ENCODE data around the gene HLCS.

The HLCS gene

GRCh38 chr21:36776981-36777617 is 189.4 kb downstream of the HLCS start:
- no peak for DNase-seq (ENCODE audit: low read depth in 2 of 2)

DNA sequence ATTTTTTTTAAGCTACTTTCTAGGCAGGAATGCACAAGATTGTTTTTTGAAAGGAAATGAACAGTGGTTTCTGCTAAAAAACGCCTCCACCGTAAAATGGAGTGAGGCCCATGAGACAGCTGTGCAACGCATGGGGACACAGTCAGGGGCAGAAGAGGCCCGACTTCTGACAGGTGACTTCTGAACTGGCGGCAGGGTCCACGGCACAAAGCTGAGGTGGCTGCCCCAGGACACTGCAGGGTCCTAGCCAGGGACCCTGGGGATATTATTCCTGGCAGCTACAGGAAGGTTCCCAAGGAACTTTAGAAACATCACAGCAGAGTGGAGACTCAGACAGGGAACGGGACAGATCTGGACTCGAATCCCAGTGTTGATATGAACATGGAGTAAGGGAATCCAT is 192.5 kb downstream of the HLCS start:
- no peak for DNase-seq (ENCODE audit: low read depth in 2 of 2)

- no peak for DNase-seq (ENCODE audit: low read depth in 2 of 2)
Measured at GRCh38 chr21:36773117-36773516, 193.4 kb downstream of the HLCS start.

DNA sequence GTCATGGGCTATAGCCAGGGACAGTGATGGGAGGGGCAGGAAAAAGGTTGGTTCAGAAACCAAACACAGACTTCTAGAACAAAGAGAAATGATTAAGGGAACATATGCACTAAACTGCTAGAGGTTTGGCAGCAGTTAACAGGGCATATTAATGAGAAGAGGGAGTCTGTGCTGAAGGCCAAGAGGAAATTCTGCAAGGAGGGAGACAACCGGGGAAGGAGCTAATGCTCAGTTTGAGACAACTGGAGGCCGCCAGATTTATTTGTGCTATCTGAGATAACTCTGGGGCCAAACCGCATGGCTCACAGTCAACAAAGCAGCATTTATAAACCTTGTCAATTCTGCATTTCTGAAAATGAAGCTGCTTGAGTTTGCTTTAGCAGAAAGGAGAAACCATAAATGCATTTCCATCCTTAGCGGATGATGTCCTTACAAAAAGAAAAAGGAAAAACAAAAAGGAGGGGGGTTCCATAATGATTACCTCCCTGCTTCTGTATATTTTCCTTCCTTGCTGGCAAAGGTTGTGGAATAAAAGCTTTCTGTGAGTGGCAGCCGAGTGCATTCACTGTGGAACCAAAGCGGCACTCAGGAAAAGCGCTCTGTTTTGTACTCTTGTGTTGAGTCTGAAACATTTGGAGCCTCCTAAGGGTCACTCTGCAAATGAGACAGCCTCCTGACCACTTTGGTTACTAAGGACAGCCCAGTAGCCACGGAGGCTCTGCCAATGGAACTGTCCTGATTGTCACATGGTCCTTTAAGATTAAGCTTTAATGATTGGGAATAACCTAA is 197.2 kb downstream of the HLCS start:
- no peak for DNase-seq (ENCODE audit: low read depth in 2 of 2)

DNA sequence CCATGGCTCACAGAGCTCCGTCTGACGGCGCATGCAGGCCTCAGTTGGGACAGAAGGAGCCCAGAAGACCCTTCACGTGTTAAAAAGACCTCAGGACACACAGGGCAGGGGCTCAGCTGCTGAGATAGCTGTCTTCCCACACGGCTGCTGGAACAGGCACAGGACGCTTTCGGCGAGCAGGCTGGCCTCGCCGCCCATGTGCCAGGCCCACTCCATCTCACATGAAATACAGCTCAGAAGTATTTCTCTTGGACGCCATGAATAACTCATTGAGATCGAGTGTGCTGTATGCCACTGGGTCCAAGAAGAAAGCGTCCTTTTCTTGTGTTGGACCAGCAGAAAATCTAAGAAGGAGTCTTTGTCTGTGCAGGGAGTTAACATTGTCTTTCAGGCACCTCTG is 198.0 kb downstream of the HLCS start:
- DNase-seq (ENCODE audit: low read depth in 2 of 2) = no peak

DNA sequence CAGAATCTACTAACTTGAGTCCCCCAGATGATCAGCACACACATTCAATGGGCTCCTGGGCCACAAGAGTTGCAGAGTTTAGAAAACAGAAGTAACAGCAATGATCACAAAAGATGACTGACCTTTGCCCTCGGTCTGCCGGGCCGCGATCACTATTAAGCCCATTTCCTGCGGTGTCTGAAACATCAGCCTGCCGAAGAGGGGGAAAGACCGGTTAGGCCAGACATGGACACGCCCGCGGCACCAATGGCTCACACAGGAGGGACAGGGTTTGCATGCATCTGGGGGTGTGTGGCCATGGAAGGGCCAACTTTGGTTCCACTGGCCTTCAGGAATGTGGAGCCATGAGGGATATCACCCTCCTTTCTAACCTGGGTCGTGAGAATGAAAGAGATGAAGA is 199.4 kb downstream of the HLCS start:
- no peak for DNase-seq (ENCODE audit: low read depth in 2 of 2)

- no peak for DNase-seq (ENCODE audit: low read depth in 2 of 2)
Measured at GRCh38 chr21:36766511-36766910, 200.0 kb downstream of the HLCS start.

GRCh38 chr21:36765229-36765628 is 201.2 kb downstream of the HLCS start:
- no peak for DNase-seq (ENCODE audit: low read depth in 2 of 2)

DNA sequence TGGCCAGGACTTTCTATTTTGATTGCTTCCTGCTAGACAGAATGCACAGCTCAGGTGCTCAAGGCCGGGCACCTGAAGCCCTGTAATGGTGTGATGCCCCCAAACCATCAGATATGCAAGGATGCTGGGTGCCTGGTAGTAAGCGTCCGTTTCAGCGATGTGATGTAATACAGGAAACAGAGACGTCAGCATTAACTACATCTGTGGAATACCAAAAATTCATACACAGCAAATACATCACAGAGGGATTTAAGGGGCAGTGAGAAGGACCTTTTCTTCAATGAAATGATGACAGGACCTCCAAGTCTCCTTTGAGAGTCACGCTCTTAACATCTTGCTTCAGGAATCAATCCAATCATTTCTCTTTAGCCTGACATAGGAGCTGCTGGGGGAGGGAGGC is 203.2 kb downstream of the HLCS start:
- DNase-seq (ENCODE audit: low read depth in 2 of 2) = no peak

- DNase-seq (ENCODE audit: low read depth in 2 of 2) = no peak
Measured at GRCh38 chr21:36762642-36763041, 203.8 kb downstream of the HLCS start.

- DNase-seq (ENCODE audit: low read depth in 2 of 2) = no peak
Measured at GRCh38 chr21:36761685-36762084, 204.8 kb downstream of the HLCS start.

GRCh38 chr21:36759348-36760083 is 207.0 kb downstream of the HLCS start:
- no peak for DNase-seq (ENCODE audit: low read depth in 2 of 2)

GRCh38 chr21:36757196-36757595 is 209.3 kb downstream of the HLCS start:
- no peak for DNase-seq (ENCODE audit: low read depth in 2 of 2)

DNA sequence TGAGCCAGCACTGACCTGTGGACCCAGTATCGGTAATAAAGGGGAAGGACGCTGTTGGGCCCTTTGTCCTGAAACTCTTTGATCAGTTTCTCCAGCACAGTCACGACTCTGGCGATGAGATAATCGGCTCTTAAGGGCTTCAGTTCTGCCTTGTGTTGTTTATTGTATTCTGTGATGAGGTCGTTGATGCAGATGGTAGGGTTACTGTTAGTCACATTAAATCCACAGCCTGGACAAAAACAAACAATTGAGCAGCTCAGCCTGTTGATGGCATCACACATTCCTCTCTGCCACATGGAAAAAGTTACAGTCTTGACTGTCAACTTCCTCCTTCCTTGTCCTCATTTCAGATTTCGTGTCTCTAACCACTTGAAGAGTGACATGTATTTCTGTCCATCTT is 209.9 kb downstream of the HLCS start:
- DNase-seq (ENCODE audit: low read depth in 2 of 2) = no peak

GRCh38 chr21:36754241-36754898 is 212.1 kb downstream of the HLCS start:
- no peak for DNase-seq (ENCODE audit: low read depth in 2 of 2)

DNA sequence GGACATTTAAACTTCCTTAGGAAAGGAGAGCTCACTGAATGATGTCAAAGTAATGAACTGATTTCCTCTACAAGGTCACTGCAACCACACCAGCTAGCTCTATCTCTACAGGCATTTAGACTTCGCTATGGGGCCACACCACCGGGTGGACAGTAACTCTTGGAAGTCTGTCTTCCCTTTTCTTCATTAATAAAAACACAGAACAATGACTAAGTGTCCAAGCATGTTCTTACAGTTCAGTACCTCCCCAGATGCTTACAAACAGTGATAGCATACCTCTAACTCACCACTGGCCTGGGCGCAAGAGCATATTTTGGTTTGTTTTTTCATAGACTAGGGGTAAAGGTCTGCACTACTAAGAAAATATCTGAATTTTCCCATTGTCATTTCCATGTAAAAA is 212.9 kb downstream of the HLCS start:
- no peak for DNase-seq (ENCODE audit: low read depth in 2 of 2)

GRCh38 chr21:36751383-36751782 is 215.1 kb downstream of the HLCS start:
- DNase-seq (ENCODE audit: low read depth in 2 of 2) = no peak

DNA sequence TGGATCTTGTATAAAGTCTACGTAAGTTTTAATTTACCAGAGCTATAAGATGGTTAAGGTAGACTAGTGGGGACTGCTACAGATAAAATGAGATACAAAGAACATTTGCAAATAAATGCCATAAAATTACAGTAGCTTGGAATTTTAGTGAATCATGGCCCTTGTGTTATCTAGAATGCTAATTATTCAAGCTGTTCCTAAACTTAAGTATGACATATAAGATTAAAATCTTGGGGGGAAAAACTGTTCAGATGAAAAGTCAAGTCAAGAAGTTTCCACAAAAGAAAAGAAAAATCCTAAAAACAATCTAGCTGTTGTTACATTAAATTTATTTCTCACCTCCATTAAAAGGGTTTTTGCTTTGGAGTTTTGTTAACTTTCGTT is 215.9 kb downstream of the HLCS start:
- no peak for DNase-seq (ENCODE audit: low read depth in 2 of 2)

DNA sequence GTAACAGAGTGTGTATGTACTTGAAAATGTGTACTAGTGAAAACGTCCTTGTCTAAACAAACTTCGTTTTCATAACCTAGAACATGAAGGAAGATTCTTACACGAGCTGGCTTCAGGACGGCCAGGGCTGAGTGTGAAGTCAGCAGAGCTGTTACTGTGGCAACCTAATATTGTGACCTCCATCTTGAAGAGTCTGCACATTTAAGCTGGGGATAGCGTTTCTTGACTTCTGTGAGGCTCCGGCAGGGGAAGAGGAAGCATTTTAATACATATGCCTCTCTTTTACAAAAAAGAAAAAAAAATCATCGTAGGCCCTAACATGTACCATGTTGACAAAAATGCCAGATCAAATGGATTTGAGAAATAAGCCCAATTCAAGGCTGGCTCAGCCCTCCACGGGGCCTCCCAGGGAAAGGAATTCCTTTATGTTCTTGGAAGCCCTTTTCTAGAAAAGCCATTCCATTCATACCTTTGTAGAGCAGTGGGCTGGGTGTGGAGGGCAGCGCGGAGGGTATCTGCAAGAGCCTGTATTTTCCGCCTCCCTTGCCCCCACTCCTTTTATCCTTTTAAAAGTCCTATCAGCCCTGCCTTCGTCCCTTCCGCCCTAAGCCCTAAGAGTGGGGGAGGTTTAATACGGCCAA is 216.4 kb downstream of the HLCS start:
- no peak for DNase-seq (ENCODE audit: low read depth in 2 of 2)

DNA sequence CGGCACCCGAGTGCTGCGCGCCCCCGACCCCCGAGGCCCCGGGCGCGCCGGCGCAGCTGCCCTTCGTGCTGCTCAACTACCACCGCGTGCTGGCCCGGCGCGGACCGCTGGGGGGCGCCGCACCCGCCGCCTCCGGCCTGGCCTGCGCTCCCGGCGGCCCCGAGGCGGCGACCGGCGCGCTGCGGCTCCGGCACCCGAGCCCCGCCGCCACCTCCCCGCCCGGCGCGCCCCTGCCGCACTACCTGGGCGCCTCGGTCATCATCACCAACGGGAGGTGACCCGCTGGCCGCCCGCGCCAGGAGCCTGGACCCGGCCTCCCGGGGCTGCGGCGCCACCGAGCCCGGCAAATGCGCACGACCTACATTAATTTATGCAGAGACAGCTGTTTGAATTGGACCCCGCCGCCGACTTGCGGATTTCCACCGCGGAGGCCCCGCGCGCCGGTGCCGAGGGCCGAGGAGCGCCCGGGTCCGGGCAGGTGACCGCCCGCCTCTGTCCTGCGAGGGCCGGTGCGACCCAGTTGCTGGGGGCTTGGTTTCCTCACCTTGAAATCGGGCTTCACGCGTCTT is 218.6 kb downstream of the HLCS start:
- peak; percentile 24 to 46 for DNase-seq (ENCODE audit: low read depth in 2 of 2)

- DNase-seq (ENCODE audit: low read depth in 2 of 2) = no peak
Measured at GRCh38 chr21:36747041-36747814, 219.2 kb downstream of the HLCS start.

All from stimulated activated CD8-positive, alpha-beta memory T cell treated with anti-CD3 and anti-CD28 coated beads, Interleukin-15, amount 100 ng/mL, for 48 hours (primary cell).